OCI-LY1 (cell line): ENCODE results near the gene FOXC1.

Experiments used
- EZH2 ChIP-seq: fragments of 200-600 bp; sonication (generic), shearing (Covaris generic); IDR thresholded peaks from 2 replicates; pipeline ENCODE4 v1.8.0; 2017; ENCODE audit warnings: borderline replicate concordance, mixed run types, mild to moderate bottlenecking, antibody characterized with exemption, low read length, moderate library complexity, mixed read lengths
- TF ChIP-seq, protein P1 (sequence below): fragments of 200-600 bp; sonication (generic), shearing (Covaris generic); IDR thresholded peaks from 2 replicates; pipeline ENCODE4 v1.5.1; 2017; ENCODE audit warnings: mild to moderate bottlenecking, antibody characterized with exemption, low read length, moderate library complexity, mixed read lengths

DNA sequence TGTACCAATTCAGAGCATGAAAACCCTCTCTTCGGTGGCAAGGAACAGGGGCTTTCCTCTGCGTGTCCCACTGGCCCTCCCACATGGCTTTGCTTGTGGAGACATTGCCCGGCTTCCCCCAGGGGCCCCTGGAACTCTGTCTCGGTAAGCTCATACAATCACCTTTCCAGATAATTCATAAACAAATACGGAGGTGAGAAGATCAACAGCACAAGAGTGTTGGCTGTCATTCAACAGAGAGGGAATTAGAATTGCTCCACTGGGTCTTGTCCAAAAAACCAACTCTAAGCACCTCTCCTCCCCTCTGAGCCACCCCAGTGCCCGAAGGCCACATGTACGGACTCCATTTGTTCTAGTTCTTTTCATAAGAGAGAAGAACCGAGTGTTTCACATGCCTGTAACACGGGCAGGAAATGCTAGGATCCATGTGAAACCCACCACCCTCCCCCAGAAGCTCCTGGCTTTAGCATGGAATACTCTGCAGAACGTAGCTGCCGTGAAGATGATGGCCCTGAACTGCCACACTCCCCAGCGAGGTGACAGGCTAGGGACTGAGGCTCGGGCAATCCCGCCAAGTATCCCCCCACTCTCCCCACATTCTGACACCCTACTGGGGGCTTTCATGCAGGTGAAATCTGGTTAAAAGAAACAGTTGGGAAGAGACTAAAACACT is 24.6 kb upstream of the FOXC1 start:
- TF ChIP-seq, protein P1, sequence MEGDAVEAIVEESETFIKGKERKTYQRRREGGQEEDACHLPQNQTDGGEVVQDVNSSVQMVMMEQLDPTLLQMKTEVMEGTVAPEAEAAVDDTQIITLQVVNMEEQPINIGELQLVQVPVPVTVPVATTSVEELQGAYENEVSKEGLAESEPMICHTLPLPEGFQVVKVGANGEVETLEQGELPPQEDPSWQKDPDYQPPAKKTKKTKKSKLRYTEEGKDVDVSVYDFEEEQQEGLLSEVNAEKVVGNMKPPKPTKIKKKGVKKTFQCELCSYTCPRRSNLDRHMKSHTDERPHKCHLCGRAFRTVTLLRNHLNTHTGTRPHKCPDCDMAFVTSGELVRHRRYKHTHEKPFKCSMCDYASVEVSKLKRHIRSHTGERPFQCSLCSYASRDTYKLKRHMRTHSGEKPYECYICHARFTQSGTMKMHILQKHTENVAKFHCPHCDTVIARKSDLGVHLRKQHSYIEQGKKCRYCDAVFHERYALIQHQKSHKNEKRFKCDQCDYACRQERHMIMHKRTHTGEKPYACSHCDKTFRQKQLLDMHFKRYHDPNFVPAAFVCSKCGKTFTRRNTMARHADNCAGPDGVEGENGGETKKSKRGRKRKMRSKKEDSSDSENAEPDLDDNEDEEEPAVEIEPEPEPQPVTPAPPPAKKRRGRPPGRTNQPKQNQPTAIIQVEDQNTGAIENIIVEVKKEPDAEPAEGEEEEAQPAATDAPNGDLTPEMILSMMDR, result no peak
- TF ChIP-seq EZH2, result no peak
